Mesothelial cell of epicardium (in vitro differentiated cells): ENCODE data around the gene OPCML. TPM values are rescaled to one million over a fixed set of nuclear protein-coding genes. Genes with fewer than 3 reads are reported as not detected.
A peak's percentile ranks its signal among the peaks of the same experiment; 100 is the strongest.

Experiments used
- DNase-seq, 2 experiments: peaks; one replicate each; pipeline ENCODE4 v3.0.0; 2021; ENCODE audit warnings: low spot score in 2 of 2; ENCODE audit not compliant: unreplicated experiment in 2 of 2
- H3K27ac Mint-ChIP-seq: 2 replicates; pipeline ENCODE4 v1.8.0; 2021; ENCODE audit warnings: mixed read lengths
- H3K27me3 Mint-ChIP-seq: 2 replicates; pipeline ENCODE4 v1.8.0; 2021; ENCODE audit warnings: low read depth, mixed read lengths
- H3K36me3 Mint-ChIP-seq: 2 replicates; pipeline ENCODE4 v1.8.0; 2021; ENCODE audit warnings: mixed read lengths
- H3K4me1 Mint-ChIP-seq: 2 replicates; pipeline ENCODE4 v1.8.0; 2021; ENCODE audit warnings: mixed read lengths
- H3K4me3 Mint-ChIP-seq: 2 replicates; pipeline ENCODE4 v1.8.0; 2021; ENCODE audit warnings: mild to moderate bottlenecking, moderate library complexity, mixed read lengths
- H3K9me3 Mint-ChIP-seq: 2 replicates; pipeline ENCODE4 v1.8.0; 2021; ENCODE audit warnings: mixed read lengths
- total RNA-seq: library from RNA; stranded (reverse); gene quantifications from 3 replicates; pipeline ENCODE4 v1.2.1, GENCODE V29; 2021
- TF ChIP-seq, protein P1 (sequence below): fragments of 200-600 bp; sonication (generic); IDR thresholded peaks from one replicate; pipeline ENCODE4 v1.5.0; 2021; ENCODE audit warnings: antibody characterized with exemption; ENCODE audit not compliant: unreplicated experiment

The OPCML gene
- total RNA-seq, 1 donor from 2014 or later = 3.0 TPM

- H3K9me3 Mint-ChIP-seq = no peaks in the 10 kb centered on the region
- DNase-seq = no peak
- H3K4me3 Mint-ChIP-seq = no peak overlapping the region
- H3K27me3 Mint-ChIP-seq = peaks cover 18% of the 10 kb centered on the region
- peaks cover 3% of the 10 kb centered on the region for H3K4me1 Mint-ChIP-seq
- no peaks in the 10 kb centered on the region for H3K36me3 Mint-ChIP-seq
- TF ChIP-seq, protein P1, sequence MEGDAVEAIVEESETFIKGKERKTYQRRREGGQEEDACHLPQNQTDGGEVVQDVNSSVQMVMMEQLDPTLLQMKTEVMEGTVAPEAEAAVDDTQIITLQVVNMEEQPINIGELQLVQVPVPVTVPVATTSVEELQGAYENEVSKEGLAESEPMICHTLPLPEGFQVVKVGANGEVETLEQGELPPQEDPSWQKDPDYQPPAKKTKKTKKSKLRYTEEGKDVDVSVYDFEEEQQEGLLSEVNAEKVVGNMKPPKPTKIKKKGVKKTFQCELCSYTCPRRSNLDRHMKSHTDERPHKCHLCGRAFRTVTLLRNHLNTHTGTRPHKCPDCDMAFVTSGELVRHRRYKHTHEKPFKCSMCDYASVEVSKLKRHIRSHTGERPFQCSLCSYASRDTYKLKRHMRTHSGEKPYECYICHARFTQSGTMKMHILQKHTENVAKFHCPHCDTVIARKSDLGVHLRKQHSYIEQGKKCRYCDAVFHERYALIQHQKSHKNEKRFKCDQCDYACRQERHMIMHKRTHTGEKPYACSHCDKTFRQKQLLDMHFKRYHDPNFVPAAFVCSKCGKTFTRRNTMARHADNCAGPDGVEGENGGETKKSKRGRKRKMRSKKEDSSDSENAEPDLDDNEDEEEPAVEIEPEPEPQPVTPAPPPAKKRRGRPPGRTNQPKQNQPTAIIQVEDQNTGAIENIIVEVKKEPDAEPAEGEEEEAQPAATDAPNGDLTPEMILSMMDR = no peak
- no peak overlapping the region for H3K27ac Mint-ChIP-seq
These were observed 860.4 kb downstream of the OPCML start for GRCh38 chr11:132671851-132672370.

DNA sequence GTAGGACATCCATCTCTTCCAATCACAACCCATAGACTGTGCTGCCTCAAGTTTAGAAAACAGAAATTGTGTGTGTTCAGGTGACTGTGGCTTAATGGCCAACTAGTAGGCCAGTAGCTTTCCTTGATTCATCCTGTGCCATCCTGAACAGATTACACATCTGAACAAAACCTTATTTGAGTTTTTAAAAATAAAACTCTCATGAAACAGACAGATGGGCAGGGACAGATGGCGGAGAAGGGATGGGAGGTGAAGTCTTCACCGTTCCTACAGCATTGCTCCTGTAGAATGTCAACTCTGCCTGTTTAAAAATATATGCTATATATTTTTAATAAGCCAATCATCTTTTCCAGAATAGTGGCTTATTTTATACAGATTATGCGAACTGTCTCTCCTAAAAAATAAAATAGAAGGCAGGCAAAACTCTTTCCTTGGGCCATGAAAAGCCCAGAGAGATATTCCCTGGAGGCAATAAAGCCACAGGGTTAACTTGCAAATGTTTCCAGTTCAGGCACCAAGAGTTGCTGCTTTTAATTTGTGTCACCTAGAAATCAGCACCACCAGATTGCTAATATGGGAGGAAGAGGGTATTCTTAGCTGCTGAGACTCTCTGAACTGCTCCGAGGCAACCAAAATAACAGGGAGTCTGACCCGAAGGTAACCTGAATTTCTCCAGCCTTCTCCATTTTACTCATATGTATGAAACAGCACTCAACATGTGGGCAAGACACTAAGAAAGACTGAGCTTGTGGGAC is 861.2 kb downstream of the OPCML start:
- no peaks in the 10 kb centered on the region for H3K9me3 Mint-ChIP-seq
- DNase-seq = no peak
- TF ChIP-seq, protein P1 = no peak
- H3K27ac Mint-ChIP-seq = no peak overlapping the region
- H3K27me3 Mint-ChIP-seq = peaks cover 20% of the 10 kb centered on the region
- H3K36me3 Mint-ChIP-seq = no peaks in the 10 kb centered on the region
- no peak overlapping the region for H3K4me3 Mint-ChIP-seq
- peaks cover 3% of the 10 kb centered on the region for H3K4me1 Mint-ChIP-seq

DNA sequence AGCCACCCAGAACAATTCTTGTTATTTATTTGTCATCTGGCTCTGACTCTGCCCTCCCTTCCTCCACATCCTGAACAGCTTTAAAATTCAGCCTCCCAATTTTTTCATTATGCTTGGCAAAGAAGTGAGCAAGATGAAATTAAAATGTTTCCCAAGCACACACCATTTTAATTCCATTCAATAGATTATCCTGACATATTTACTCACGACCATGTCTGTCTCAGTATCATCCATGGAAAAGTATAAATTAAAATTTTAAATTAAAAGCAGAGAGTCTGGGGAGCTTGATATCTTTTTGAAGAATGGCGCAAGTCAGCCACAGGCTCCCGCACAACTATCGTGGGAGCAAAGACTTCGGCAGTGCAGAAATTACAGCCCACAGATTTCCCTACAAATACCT is 862.4 kb downstream of the OPCML start:
- Mint-ChIP-seq H3K4me1 (peaks cover 7% of the 10 kb centered on the region), H3K27ac (no peak overlapping the region), H3K4me3 (no peak overlapping the region), H3K36me3 (no peaks in the 10 kb centered on the region), H3K27me3 (peaks cover 22% of the 10 kb centered on the region), H3K9me3 (no peaks in the 10 kb centered on the region)
- no peak for DNase-seq
- TF ChIP-seq, protein P1 = no peak

- no peaks in the 10 kb centered on the region for H3K36me3 Mint-ChIP-seq
- H3K27ac Mint-ChIP-seq = peak overlapping the region; percentile 5
- no peak for DNase-seq
- no peak overlapping the region for H3K4me3 Mint-ChIP-seq
- TF ChIP-seq, protein P1 = no peak
- peaks cover 25% of the 10 kb centered on the region for H3K27me3 Mint-ChIP-seq
- H3K9me3 Mint-ChIP-seq = no peaks in the 10 kb centered on the region
- H3K4me1 Mint-ChIP-seq = peaks cover 8% of the 10 kb centered on the region
These were observed 867.1 kb downstream of the OPCML start for GRCh38 chr11:132665205-132665604.

- H3K4me1 Mint-ChIP-seq = no peaks in the 10 kb centered on the region
- H3K27ac Mint-ChIP-seq = no peak overlapping the region
- H3K4me3 Mint-ChIP-seq = no peak overlapping the region
- peaks cover 27% of the 10 kb centered on the region for H3K27me3 Mint-ChIP-seq
- no peaks in the 10 kb centered on the region for H3K9me3 Mint-ChIP-seq
- no peak for DNase-seq
- TF ChIP-seq, protein P1 = no peak
- no peaks in the 10 kb centered on the region for H3K36me3 Mint-ChIP-seq
These were observed 873.6 kb downstream of the OPCML start for GRCh38 chr11:132658696-132659095.
